LNCaP clone FGC (cell line): ENCODE data around the gene ART3.

Experiments
- DNase-seq: peaks from one replicate; pipeline ENCODE4 v3.0.0-alpha.2; 2011; ENCODE audit warnings: low read depth
- H3K4me3 ChIP-seq: 2 replicates; pipeline ENCODE4 v1.5.1; 2011; ENCODE audit warnings: mild to moderate bottlenecking, low read depth, low read length, control low read depth
- CTCF ChIP-seq: IDR thresholded peaks from 2 replicates; pipeline ENCODE4 v1.5.1; 2012; ENCODE audit warnings: mild to moderate bottlenecking; ENCODE audit not compliant: control insufficient read depth, insufficient read depth; ENCODE audit errors: extremely low read depth

Gene ART3

GRCh38 chr4:76078033-76078613, 3.6 kb downstream of the ART3 start:
- TF ChIP-seq CTCF, result no peak
- DNase-seq, result no peak
- no peak overlapping the region for H3K4me3 ChIP-seq

GRCh38 chr4:76083386-76083988, 9.0 kb downstream of the ART3 start:
- H3K4me3 ChIP-seq, result no peak overlapping the region
- TF ChIP-seq CTCF, result no peak
- no peak for DNase-seq

- no peak for DNase-seq
- no peak overlapping the region for H3K4me3 ChIP-seq
- TF ChIP-seq CTCF, result no peak
Measured at GRCh38 chr4:76084542-76084941, 10.0 kb downstream of the ART3 start.

- H3K4me3 ChIP-seq, result no peak overlapping the region
- peak; percentile 32 for DNase-seq
- TF ChIP-seq CTCF, result peak; percentile 64
Measured at GRCh38 chr4:76087007-76087769, 12.7 kb downstream of the ART3 start.

GRCh38 chr4:76088719-76089118, 14.2 kb downstream of the ART3 start:
- H3K4me3 ChIP-seq, result no peak overlapping the region
- DNase-seq, result no peak
- no peak for TF ChIP-seq CTCF

GRCh38 chr4:76090241-76090691, 15.8 kb downstream of the ART3 start:
- DNase-seq, result peak; percentile 60
- no peak for TF ChIP-seq CTCF
- no peak overlapping the region for H3K4me3 ChIP-seq
